ENCODE measurements around the gene GUCD1. TPM values are rescaled to one million over a fixed set of nuclear protein-coding genes. Genes with fewer than 3 reads are reported as not detected.

GUCD1 gene
- total RNA-seq, 1 experiment from 2014 or later: 48.7 TPM

DNA sequence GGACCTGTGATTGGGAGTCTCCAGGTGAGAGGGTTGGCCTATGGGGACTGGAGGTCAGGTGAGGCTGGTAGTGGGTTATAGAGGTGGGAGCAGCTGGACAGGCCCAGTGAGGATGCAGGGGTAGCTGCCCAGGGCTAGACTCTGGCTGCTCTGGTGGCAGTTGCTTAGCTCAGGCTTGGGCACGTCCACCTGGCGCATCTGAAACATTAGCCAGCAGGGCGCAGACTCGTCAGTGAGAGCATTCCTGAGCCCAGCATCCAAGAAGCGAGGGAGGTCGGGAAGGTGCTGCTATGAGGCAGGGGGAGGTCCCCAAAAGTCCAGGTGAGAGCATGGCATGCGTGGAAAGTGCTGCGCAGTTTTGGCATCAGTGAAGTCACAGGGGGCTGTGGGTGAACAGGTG is 44.6 kb upstream of the GUCD1 start:
- no TSS peak for BruUV-seq (replicated peaks)
- peaks cover 28 to 40% of the 10 kb centered on the region in 2 experiments for H3K4me1 ChIP-seq (ENCODE audit: control insufficient read depth in 1 of 2, insufficient read depth in 2 of 2, low read length in 2 of 2)
- no peak overlapping the region for H3K27ac ChIP-seq (ENCODE audit: low read depth, low read length)
- POLR2A ChIA-PET: no interaction called here
- no peak overlapping the region for H3K4me2 ChIP-seq (ENCODE audit: low read length)
- DNase-seq (ENCODE audit: low read depth, low spot score) (no peak), ATAC-seq (no peak)
- no peak overlapping the region for H3K9ac ChIP-seq (ENCODE audit: low read length)
- H2AFZ ChIP-seq (ENCODE audit: low read depth, low read length, poor library complexity, severe bottlenecking): no peak overlapping the region
- no peak overlapping the region for H3K4me3 ChIP-seq (replicated peaks in 1 of 2; ENCODE audit: low read depth in 1 of 2, low read length in 2 of 2)
- no peaks in the 10 kb centered on the region for H3K9me2 ChIP-seq (ENCODE audit: insufficient read depth)
- intact Hi-C loops (cut with micrococcal nuclease): no loop called here
- TF ChIP-seq SIN3A (IDR thresholded peaks at IDR 0.05; ENCODE audit: low read depth): no peak
- TF ChIP-seq, protein P1, sequence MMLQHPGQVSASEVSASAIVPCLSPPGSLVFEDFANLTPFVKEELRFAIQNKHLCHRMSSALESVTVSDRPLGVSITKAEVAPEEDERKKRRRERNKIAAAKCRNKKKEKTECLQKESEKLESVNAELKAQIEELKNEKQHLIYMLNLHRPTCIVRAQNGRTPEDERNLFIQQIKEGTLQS (IDR thresholded peaks at IDR 0.05): no peak
- TF ChIP-seq EGR1 (IDR thresholded peaks at IDR 0.05; ENCODE audit: low read depth): no peak
- TF ChIP-seq TCF7L2 (IDR thresholded peaks at IDR 0.05; ENCODE audit: borderline replicate concordance, extremely low read depth, insufficient read depth, insufficient read length): no peak
- TF ChIP-seq, protein P2, sequence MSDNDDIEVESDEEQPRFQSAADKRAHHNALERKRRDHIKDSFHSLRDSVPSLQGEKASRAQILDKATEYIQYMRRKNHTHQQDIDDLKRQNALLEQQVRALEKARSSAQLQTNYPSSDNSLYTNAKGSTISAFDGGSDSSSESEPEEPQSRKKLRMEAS (IDR thresholded peaks at IDR 0.05): no peak
- no peak for TF ChIP-seq YY1 (IDR thresholded peaks at IDR 0.05; ENCODE audit: extremely low read depth, insufficient replicate concordance, low read depth, low read length)
- TF ChIP-seq, protein P3, sequence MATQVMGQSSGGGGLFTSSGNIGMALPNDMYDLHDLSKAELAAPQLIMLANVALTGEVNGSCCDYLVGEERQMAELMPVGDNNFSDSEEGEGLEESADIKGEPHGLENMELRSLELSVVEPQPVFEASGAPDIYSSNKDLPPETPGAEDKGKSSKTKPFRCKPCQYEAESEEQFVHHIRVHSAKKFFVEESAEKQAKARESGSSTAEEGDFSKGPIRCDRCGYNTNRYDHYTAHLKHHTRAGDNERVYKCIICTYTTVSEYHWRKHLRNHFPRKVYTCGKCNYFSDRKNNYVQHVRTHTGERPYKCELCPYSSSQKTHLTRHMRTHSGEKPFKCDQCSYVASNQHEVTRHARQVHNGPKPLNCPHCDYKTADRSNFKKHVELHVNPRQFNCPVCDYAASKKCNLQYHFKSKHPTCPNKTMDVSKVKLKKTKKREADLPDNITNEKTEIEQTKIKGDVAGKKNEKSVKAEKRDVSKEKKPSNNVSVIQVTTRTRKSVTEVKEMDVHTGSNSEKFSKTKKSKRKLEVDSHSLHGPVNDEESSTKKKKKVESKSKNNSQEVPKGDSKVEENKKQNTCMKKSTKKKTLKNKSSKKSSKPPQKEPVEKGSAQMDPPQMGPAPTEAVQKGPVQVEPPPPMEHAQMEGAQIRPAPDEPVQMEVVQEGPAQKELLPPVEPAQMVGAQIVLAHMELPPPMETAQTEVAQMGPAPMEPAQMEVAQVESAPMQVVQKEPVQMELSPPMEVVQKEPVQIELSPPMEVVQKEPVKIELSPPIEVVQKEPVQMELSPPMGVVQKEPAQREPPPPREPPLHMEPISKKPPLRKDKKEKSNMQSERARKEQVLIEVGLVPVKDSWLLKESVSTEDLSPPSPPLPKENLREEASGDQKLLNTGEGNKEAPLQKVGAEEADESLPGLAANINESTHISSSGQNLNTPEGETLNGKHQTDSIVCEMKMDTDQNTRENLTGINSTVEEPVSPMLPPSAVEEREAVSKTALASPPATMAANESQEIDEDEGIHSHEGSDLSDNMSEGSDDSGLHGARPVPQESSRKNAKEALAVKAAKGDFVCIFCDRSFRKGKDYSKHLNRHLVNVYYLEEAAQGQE (IDR thresholded peaks at IDR 0.05; ENCODE audit: low read depth): no peak
- no peak for TF ChIP-seq ZFX (IDR thresholded peaks at IDR 0.05)
- no peak for TF ChIP-seq POLR2AphosphoS5 (IDR thresholded peaks at IDR 0.05; ENCODE audit: low read depth, low read length)
- TF ChIP-seq CEBPB (IDR thresholded peaks at IDR 0.05; ENCODE audit: low read depth): no peak
- TF ChIP-seq POLR2A (IDR thresholded peaks at IDR 0.05; ENCODE audit: borderline replicate concordance, extremely low read depth, insufficient read depth, insufficient read length): no peak
- TF ChIP-seq ELF1 (IDR thresholded peaks at IDR 0.05; ENCODE audit: borderline replicate concordance, low read depth): no peak
- no peak for TF ChIP-seq ZNF274 (IDR thresholded peaks at IDR 0.05; ENCODE audit: low read depth, low read length)
- TF ChIP-seq, protein P4, sequence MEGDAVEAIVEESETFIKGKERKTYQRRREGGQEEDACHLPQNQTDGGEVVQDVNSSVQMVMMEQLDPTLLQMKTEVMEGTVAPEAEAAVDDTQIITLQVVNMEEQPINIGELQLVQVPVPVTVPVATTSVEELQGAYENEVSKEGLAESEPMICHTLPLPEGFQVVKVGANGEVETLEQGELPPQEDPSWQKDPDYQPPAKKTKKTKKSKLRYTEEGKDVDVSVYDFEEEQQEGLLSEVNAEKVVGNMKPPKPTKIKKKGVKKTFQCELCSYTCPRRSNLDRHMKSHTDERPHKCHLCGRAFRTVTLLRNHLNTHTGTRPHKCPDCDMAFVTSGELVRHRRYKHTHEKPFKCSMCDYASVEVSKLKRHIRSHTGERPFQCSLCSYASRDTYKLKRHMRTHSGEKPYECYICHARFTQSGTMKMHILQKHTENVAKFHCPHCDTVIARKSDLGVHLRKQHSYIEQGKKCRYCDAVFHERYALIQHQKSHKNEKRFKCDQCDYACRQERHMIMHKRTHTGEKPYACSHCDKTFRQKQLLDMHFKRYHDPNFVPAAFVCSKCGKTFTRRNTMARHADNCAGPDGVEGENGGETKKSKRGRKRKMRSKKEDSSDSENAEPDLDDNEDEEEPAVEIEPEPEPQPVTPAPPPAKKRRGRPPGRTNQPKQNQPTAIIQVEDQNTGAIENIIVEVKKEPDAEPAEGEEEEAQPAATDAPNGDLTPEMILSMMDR (IDR thresholded peaks at IDR 0.05 in 2 of 3, conservative IDR thresholded peaks at IDR 0.05 in 1 of 3; ENCODE audit: borderline replicate concordance in 1 of 3, insufficient read depth in 1 of 3, low read depth in 2 of 3, low read length in 2 of 3): no peak
- TF ChIP-seq CBX3 (IDR thresholded peaks at IDR 0.05; ENCODE audit: low read depth): no peak
- no peak for TF ChIP-seq FOSL1 (IDR thresholded peaks at IDR 0.05; ENCODE audit: low read depth)
- TF ChIP-seq, protein P5, sequence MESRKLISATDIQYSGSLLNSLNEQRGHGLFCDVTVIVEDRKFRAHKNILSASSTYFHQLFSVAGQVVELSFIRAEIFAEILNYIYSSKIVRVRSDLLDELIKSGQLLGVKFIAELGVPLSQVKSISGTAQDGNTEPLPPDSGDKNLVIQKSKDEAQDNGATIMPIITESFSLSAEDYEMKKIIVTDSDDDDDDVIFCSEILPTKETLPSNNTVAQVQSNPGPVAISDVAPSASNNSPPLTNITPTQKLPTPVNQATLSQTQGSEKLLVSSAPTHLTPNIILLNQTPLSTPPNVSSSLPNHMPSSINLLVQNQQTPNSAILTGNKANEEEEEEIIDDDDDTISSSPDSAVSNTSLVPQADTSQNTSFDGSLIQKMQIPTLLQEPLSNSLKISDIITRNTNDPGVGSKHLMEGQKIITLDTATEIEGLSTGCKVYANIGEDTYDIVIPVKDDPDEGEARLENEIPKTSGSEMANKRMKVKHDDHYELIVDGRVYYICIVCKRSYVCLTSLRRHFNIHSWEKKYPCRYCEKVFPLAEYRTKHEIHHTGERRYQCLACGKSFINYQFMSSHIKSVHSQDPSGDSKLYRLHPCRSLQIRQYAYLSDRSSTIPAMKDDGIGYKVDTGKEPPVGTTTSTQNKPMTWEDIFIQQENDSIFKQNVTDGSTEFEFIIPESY (IDR thresholded peaks at IDR 0.05; ENCODE audit: extremely low read depth, insufficient replicate concordance, low read length): no peak
- no peak for TF ChIP-seq SP1 (IDR thresholded peaks at IDR 0.05; ENCODE audit: low read depth)
- H3K36me3 ChIP-seq (ENCODE audit: control insufficient read depth in 1 of 2, insufficient read depth in 2 of 2, low read length in 2 of 2): no peaks in the 10 kb centered on the region
- no peaks in the 10 kb centered on the region for H3K27me3 ChIP-seq (ENCODE audit: insufficient read depth, low read length)
- RAD21 ChIA-PET (ENCODE audit: low non-redundant PET in 1 of 2, low total read pairs in 2 of 2, uncharacterized antibody in 2 of 2, unreplicated experiment in 2 of 2): no interaction called here
- no peaks in the 10 kb centered on the region for H3K9me3 ChIP-seq (ENCODE audit: control insufficient read depth in 1 of 2, insufficient read depth in 1 of 2, low read depth in 1 of 2, low read length in 2 of 2)
- H3K79me2 ChIP-seq (ENCODE audit: insufficient read depth, low read length): no peaks in the 10 kb centered on the region
- CTCF ChIA-PET: no interaction called here
- H4K20me1 ChIP-seq (ENCODE audit: insufficient read depth): no peaks in the 10 kb centered on the region
